Panc1 (cell line): ENCODE measurements around the gene EPS8L1. TPM values are rescaled to one million over a fixed set of nuclear protein-coding genes. Genes with fewer than 3 reads are reported as not detected.
"Not testable (repeated sequence)": the region's sequence is repeated elsewhere in the genome, so short reads cannot be mapped to it uniquely, and the experiment has no call there.

Experiments
- ATAC-seq: fragments of 200-7000 bp; cut with Tn5 transposase; 2 replicates; pipeline ENCODE4 v1.9.1; 2020; ENCODE audit warnings: mild to moderate bottlenecking, moderate library complexity
- BruUV-seq: library from RNA; stranded (reverse); fragments of 400-500 nt; replicated peaks from 2 replicates; lab custom pipeline; 2021; lab: Mats Ljungman, UMichigan
- CTCF ChIA-PET: fragments of 300-600 bp; sonication (Branson Sonifier 250); formaldehyde crosslinking; loops from one replicate; lab custom pipeline; 2022; ENCODE audit warnings: antibody characterized with exemption; lab: Charles Lee
- POLR2A ChIA-PET: fragments of 300-600 bp; sonication (Branson Sonifier 250); formaldehyde crosslinking; loops from one replicate; lab custom pipeline; 2022; ENCODE audit warnings: antibody characterized with exemption; lab: Charles Lee
- DNase-seq: peaks from one replicate; pipeline ENCODE4 v3.0.0-alpha.2; 2010; ENCODE audit warnings: low read depth, low spot score
- H3K27ac ChIP-seq: 2 replicates; pipeline ENCODE4 v1.5.1; 2011; ENCODE audit warnings: mild to moderate bottlenecking, low read length, inconsistent platforms
- H3K27me3 ChIP-seq: fragments of 200-500 bp; sonication (Bioruptor generic); 2 replicates; pipeline ENCODE4 v1.6.0; 2014; ENCODE audit warnings: low read length, inconsistent platforms; ENCODE audit not compliant: control insufficient read depth, insufficient read depth
- H3K36me3 ChIP-seq: fragments of 200-500 bp; sonication (Bioruptor generic); 2 replicates; pipeline ENCODE4 v1.5.1; 2014; ENCODE audit warnings: inconsistent platforms, mild to moderate bottlenecking, low read length, moderate library complexity; ENCODE audit not compliant: control insufficient read depth, insufficient read depth
- H3K4me1 ChIP-seq: 2 replicates; pipeline ENCODE4 v1.5.1; 2011; ENCODE audit warnings: inconsistent platforms, mild to moderate bottlenecking, low read length, moderate library complexity; ENCODE audit not compliant: control insufficient read depth, insufficient read depth
- H3K4me3 ChIP-seq, 2 experiments: 2 replicates each; pipeline ENCODE4 v1.5.1; 2011 to 2012; ENCODE audit warnings: low read depth in 2 of 2, low read length in 2 of 2, mild to moderate bottlenecking in 2 of 2, inconsistent platforms in 1 of 2, moderate library complexity in 1 of 2
- H3K9me3 ChIP-seq: fragments of 200-500 bp; sonication (Bioruptor generic); 2 replicates; pipeline ENCODE4 v1.5.1; 2014; ENCODE audit warnings: low read depth, mild to moderate bottlenecking, inconsistent platforms, low read length, moderate library complexity; ENCODE audit not compliant: control insufficient read depth, insufficient read depth
- POLR2AphosphoS5 ChIP-seq: IDR thresholded peaks from 2 replicates; pipeline ENCODE4 v1.6.1; 2012; ENCODE audit warnings: mild to moderate bottlenecking, low read depth, low read length, moderate library complexity
- REST ChIP-seq, 2 experiments: IDR thresholded peaks; 2 replicates each; pipeline ENCODE4 v1.6.1; 2011 to 2012; ENCODE audit warnings: low read depth in 2 of 2, control low read depth in 1 of 2, low read length in 1 of 2, mild to moderate bottlenecking in 1 of 2, moderate library complexity in 1 of 2; ENCODE audit not compliant: insufficient read depth in 1 of 2
- SIN3A ChIP-seq: IDR thresholded peaks from 2 replicates; pipeline ENCODE4 v1.6.1; 2012; ENCODE audit warnings: low read depth, mild to moderate bottlenecking, low read length, moderate library complexity, borderline replicate concordance; ENCODE audit not compliant: insufficient read depth
- TCF7L2 ChIP-seq: IDR thresholded peaks from 2 replicates; pipeline ENCODE4 v1.6.1; 2011; ENCODE audit warnings: mild to moderate bottlenecking, low read depth, low read length, inconsistent platforms
- in situ Hi-C: cut with HindIII; loops from 2 replicates; pipeline ENCODE4 v1.10.0; 2016; ENCODE audit warnings: low sequenced_read_pairs, low pct_unique_long_range_greater_than_20kb
- intact Hi-C: fragments of 100-400 bp; cut with micrococcal nuclease; formaldehyde crosslinking; loops from one replicate; pipeline ENCODE4 v1.10.0; 2022; ENCODE audit not compliant: unreplicated experiment
- total RNA-seq: library from RNA; stranded (reverse); gene quantifications from one replicate; pipeline ENCODE4 v1.2.1, GENCODE V29; 2021; ENCODE audit not compliant: unreplicated experiment
- TF ChIP-seq, protein P1 (sequence below): fragments of 450-650 bp; IDR thresholded peaks from 2 replicates; pipeline ENCODE4 v1.5.1; 2017; ENCODE audit warnings: mild to moderate bottlenecking

Gene EPS8L1
- total RNA-seq, 1 experiment from 2014 or later, result 11.0 TPM

DNA sequence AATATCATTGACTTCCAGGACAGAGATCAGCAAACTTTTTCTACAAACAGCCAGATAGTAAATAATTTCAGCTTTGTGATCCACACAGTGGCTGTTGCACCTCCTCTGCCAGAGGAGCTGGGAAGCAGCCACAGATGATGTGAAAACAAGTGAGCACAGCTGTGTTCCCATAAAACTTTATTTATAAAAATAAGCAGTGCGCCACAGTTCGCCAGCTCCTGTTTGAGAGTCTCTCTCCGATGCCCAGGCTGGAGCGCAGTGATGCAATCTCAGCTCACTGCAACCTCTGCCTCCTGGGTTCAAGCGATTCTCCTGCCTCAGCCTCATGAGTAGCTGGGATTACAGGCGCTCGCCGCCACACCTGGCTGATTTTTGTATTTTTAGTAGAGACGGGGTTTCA, 10.2 kb upstream of the EPS8L1 start:
- CTCF ChIA-PET, H3K36me3 ChIP-seq, ATAC-seq, POLR2A ChIA-PET, DNase-seq, H3K27ac ChIP-seq, H3K9me3 ChIP-seq, in situ Hi-C loops, intact Hi-C loops, BruUV-seq, H3K27me3 ChIP-seq, H3K4me3 ChIP-seq: not testable (repeated sequence)
- peaks cover 13% of the 10 kb centered on the region for H3K4me1 ChIP-seq

DNA sequence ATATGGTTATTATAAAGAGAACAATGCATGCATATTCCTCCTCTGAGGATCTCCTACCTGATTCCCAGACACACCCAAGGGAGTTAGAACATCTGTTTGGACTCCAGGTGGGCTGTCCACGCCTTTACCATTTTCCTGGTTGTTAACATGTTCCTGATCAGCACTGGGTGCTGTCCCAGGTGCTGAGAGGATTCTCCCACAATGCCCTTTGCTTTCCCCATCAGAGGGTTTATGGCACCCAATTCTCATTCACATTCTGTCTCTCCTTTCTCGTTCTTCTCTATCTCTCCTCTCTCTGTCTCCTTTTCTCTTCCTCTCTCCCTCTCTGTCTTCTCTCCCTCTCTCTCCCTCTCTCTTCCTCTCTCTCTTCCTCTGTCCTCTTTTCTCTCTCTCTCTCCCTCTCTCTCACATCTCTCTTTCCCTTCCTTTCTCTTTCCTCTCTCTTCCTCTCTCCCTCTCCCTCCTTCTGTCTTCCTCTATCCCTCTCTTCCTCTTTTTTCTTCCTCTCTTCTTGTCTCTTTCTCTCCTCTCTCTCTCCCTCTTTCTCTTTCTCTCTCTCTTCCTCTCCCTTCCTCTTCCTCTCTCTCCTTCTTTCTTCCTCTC, 9.5 kb upstream of the EPS8L1 start:
- no peak overlapping the region for H3K27ac ChIP-seq
- intact Hi-C loops (no loop called here), in situ Hi-C loops (no loop called here)
- ChIA-PET POLR2A (no interaction called here), CTCF (no interaction called here)
- DNase-seq (no peak), ATAC-seq (no peak)
- BruUV-seq, result no TSS peak
- no peak for TF ChIP-seq TCF7L2
- peak; percentile 91 to 92 for TF ChIP-seq REST (IDR thresholded peaks at IDR 0.05; ENCODE audit: insufficient read depth in 1 of 2, low read depth in 2 of 2, low read length in 1 of 2)
- H3K9me3 ChIP-seq, result no peaks in the 10 kb centered on the region
- no peaks in the 10 kb centered on the region for H3K36me3 ChIP-seq
- H3K27me3 ChIP-seq, result no peaks in the 10 kb centered on the region
- peaks cover 20% of the 10 kb centered on the region for H3K4me1 ChIP-seq
- H3K4me3 ChIP-seq, result no peak overlapping the region

GRCh38 chr19:55067869-55068268, 7.8 kb upstream of the EPS8L1 start:
- intact Hi-C loops, result no loop called here
- no peaks in the 10 kb centered on the region for H3K9me3 ChIP-seq
- no peaks in the 10 kb centered on the region for H3K36me3 ChIP-seq
- ATAC-seq, result no peak
- POLR2A ChIA-PET, result interaction anchor here (0.6 kb wide), 1 partner anchor 58 kb away, joined by 3 read pairs; no protein-coding TSS in a partner anchor
- TF ChIP-seq REST (IDR thresholded peaks at IDR 0.05; ENCODE audit: insufficient read depth in 1 of 2, low read depth in 2 of 2, low read length in 1 of 2) (no peak), POLR2AphosphoS5 (no peak), SIN3A (no peak), TCF7L2 (no peak)
- TF ChIP-seq, protein P1, sequence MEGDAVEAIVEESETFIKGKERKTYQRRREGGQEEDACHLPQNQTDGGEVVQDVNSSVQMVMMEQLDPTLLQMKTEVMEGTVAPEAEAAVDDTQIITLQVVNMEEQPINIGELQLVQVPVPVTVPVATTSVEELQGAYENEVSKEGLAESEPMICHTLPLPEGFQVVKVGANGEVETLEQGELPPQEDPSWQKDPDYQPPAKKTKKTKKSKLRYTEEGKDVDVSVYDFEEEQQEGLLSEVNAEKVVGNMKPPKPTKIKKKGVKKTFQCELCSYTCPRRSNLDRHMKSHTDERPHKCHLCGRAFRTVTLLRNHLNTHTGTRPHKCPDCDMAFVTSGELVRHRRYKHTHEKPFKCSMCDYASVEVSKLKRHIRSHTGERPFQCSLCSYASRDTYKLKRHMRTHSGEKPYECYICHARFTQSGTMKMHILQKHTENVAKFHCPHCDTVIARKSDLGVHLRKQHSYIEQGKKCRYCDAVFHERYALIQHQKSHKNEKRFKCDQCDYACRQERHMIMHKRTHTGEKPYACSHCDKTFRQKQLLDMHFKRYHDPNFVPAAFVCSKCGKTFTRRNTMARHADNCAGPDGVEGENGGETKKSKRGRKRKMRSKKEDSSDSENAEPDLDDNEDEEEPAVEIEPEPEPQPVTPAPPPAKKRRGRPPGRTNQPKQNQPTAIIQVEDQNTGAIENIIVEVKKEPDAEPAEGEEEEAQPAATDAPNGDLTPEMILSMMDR, result no peak
- peaks cover 27% of the 10 kb centered on the region for H3K4me1 ChIP-seq
- no TSS peak for BruUV-seq
- CTCF ChIA-PET, result no interaction called here
- H3K27ac ChIP-seq, result no peak overlapping the region
- no peak for DNase-seq
- in situ Hi-C loops, result no loop called here
- H3K4me3 ChIP-seq, result no peak overlapping the region
- no peaks in the 10 kb centered on the region for H3K27me3 ChIP-seq
